T-helper 1 cell treated with Interleukin-12 subunit alpha and Interleukin-12 subunit beta and Interleukin-4 antibody, amounts not matched to agents 30 ng/mL and 1 ng/mL, for 36 hours (primary cell): ENCODE measurements around the gene NR2F1-AS1. TPM values are rescaled to one million over a fixed set of nuclear protein-coding genes. Genes with fewer than 3 reads are reported as not detected.

Source experiments
- intact Hi-C: fragments of 100-400 bp; cut with micrococcal nuclease; formaldehyde crosslinking; loops from one replicate; pipeline ENCODE4 v1.15.1; 2024
- total RNA-seq: library from RNA; stranded (reverse); gene quantifications from 2 replicates; pipeline ENCODE4 v1.2.3, GENCODE V29; 2022

NR2F1-AS1 gene
- total RNA-seq, 1 donor from 2014 or later, result not detected

DNA sequence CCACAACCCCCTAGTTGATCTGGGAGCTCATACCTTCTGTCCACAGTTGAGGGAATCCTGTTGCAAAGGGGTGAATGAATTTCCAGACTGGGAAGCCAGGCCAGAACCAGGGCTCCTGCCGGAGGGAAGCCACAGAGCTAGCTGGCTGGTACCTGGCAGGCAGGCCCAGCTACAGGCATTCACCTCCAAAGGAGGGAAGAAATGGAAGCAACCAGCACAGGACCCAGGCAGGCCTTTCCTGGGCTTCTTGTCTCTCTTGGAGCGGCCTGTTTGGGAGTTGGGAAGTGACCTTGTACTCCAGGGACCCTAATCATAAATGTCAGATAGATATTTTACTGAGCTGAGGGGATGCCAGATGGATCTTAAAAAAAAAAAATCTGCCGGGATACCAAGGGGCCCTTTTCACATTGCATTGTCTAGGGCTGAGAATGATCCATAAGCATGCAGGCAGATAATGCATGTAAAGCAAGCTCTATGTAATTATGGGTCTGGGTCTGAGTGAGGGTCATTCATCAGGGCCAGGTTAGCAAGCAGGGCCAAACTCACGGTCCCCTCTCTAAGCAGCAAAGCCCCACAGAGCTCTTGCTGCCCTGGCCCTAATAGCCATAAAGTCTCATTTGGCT is 10.4 kb upstream of the NR2F1-AS1 start:
- intact Hi-C loops, result no loop called here

DNA sequence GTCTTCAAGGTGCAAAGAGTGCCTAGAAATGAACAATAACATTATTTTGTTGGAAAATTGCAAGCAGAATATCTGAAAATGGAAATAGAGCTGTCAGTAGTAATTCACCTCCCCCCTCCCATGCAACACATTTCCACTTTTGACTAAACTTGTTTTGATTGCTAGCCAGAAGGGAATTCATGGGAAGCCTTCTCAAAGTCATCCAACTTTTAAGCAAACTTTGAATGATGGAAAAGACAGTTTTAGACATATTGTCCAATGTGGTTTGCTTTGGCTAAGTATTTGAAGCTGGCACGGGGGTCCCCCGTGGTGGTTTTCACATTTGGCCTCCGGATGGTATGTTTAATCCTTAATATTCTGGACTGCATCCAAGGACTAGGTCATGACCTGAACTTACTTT is 9.5 kb upstream of the NR2F1-AS1 start:
- intact Hi-C loops, result no loop called here

DNA sequence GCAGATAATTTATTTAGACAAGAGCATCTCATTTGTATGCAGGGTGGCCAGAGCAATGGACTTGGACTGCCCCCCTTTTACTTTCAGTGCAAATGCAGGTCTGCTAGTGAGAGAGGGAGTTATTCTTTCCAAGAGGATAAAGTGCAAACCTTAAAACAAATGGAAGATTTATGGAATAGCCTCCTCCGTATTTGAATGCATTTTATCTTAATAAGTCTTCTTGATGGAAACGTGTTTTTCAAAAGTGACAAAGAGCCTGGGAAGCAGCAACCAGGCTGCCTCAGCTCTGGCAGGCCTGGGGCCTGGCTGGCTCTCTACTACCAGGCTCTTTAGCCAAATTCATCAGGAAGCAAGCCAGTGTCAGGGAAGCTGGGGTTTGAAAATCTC is 8.8 kb upstream of the NR2F1-AS1 start:
- intact Hi-C loops, result loop anchor here (10.0 kb wide), 1 partner anchor 985 kb away; no protein-coding TSS in a partner anchor

DNA sequence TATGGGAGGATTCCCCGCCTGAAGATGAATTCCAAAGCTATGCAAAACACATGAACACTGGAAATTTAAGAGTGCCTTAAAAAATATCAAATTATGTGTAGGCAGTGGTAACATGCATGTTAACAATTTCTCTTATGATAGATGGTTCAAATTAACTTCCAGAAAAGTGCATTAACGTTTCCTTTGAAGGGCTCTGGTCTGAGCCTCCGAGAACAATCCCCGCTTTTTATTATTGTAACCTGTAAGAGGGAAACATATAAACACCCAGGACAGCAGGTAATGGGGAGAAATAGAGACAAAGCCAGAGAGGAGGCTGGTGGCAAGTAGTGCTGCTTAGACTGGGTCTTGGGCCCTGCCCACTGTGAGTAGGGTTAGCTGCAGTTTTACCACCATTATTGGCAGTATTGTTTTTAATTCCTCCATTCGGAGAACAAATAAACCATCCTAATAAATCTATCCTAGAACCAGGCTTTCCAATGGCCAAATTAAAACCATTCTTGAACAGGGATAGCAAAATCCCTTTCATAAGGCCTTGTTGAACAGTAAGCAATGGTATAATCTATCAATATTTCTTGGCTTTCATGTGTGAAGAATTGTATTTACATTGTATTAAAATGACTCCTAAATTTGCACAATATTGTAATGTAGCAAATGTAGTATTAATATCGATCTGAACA is 8.3 kb upstream of the NR2F1-AS1 start:
- intact Hi-C loops, result loop anchor here (10.0 kb wide), 1 partner anchor 986 kb away; no protein-coding TSS in a partner anchor

DNA sequence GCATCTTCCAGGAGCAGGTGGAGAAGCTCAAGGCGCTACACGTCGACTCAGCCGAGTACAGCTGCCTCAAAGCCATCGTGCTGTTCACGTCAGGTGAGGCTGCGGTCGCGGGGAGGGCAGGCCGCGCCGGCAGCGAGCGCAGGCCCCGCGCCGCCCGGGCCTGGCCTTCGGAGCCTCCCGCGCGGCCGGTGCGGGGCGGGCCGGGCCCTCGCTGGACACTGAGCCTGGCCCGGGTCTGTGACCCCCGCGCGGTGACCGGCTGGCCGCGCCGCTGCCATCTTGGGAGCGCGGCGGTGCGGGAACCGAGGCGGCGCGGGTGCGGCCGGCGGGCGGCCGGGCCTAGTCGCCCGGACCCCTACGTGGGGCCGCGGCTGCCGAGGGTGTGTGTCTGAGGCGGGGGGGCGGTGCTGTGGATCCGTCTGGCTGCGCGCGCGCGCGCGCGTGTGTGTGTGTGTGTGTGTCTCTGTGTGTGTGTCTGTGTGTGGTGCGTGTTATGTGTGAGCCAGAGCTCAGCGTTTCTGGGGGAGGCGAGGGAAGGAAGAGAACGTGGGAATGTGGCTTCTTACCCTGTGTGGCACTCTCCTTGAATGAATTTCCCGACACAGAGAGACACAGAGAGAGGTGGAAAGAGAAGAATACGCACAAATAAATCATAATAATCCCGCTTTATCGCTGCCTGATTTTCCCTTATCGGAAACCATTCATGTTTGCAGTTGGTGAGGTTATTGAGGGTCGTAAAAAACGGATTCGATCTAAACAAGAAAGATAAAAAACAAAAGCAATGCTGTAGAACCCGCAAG is 7.5 kb upstream of the NR2F1-AS1 start:
- intact Hi-C loops, result loop anchor here (10.0 kb wide), 1 partner anchor 986 kb away; no protein-coding TSS in a partner anchor

DNA sequence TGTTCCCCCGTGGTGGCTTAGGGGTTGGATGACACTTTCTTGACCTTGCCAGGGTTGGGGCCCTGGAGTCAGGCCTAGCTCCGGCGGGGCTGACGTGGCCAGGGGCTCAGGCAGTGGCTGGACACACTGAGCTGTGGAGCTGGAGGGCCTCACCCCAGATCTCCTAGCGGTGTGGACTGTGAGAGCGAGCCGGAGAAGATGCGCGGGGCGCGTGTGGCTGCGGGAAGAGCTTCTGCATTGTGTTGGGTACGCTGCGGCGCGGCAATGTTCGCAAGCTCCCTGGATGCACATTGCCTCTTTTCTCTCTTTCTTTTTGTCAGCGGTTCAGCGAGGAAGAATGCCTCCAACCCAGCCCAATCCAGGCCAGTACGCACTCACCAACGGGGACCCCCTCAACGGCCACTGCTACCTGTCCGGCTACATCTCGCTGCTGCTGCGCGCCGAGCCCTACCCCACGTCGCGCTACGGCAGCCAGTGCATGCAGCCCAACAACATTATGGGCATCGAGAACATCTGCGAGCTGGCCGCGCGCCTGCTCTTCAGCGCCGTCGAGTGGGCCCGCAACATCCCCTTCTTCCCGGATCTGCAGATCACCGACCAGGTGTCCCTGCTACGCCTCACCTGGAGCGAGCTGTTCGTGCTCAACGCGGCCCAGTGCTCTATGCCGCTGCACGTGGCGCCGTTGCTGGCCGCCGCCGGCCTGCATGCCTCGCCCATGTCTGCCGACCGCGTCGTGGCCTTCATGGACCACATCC is 6.8 kb upstream of the NR2F1-AS1 start:
- intact Hi-C loops, result loop anchor here (2.0 to 10.0 kb wide), 3 partner anchors 15 to 987 kb away; no protein-coding TSS in a partner anchor

DNA sequence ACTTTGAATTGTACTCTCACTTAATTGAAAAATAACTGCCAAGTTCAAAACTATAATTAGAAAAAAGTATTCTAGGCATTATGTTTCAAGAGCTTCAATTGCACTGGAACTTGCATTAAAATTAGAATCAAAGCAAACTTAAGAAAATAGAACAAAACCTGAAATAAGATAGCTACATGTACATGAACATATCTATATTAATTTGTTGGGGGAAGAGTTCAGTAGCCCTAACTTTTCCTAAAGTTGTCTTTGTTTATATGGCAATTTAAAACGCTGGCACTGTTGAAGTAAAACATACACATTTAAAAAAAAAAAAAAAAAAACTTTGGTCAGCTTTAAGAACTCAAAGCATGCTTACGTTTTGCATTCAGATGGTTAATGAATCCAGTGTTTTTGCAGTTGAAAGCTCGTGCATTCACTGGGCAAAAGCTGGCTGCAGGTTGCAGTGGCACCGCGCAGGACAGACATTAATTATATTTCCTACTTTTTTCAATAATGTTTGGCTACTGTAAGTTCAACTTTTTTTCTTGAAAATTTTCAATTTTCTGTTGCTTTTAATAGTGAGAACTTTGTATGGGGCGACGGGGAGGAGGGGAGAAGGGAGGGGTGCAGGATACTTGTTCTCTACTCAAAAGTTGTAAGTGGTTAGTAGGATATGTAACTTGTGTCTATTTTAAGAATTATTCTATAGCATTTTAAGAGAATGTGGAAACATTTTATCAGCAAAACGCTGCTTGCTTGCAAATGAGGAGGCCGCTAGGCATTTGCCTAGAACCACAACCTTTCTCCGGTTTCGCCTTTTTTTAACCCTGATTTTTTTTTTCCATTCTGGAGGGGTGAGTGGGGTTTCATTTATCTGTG is 5.9 kb upstream of the NR2F1-AS1 start:
- intact Hi-C loops, result loop anchor here (1.0 to 10.0 kb wide), 4 partner anchors 8 to 988 kb away; no protein-coding TSS in a partner anchor

DNA sequence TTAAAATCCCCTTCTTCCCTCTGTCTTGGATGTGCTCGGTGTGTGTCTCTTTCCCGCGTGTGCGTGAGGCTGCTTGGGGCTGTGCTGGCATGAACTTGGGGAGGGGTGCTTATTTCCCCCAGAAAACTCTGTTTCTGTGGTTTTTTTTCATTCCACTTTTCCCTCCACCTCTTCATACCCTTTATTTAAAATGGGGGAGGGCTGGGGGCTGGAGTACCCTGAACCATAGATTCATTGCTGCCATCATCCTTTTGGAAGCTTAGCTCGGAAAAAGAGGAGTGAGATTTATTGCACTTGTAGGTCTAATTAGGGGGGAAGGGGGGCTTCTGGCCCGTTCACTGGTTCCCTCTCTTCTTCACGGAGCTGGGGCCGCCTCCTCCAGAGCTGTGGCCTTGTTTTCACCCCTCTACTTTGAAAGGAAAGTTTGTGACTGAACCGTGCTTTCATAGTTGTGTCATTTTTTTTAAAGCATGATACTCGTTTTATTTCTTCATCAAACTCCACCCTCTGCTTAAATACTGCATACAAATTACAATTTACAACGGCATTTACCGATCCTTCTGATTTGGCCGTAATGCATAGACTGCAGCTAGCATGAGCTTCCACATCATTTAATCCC is 4.9 kb upstream of the NR2F1-AS1 start:
- intact Hi-C loops, result loop anchor here (1.0 to 10.0 kb wide), 4 partner anchors 9 to 989 kb away; no protein-coding TSS in a partner anchor

DNA sequence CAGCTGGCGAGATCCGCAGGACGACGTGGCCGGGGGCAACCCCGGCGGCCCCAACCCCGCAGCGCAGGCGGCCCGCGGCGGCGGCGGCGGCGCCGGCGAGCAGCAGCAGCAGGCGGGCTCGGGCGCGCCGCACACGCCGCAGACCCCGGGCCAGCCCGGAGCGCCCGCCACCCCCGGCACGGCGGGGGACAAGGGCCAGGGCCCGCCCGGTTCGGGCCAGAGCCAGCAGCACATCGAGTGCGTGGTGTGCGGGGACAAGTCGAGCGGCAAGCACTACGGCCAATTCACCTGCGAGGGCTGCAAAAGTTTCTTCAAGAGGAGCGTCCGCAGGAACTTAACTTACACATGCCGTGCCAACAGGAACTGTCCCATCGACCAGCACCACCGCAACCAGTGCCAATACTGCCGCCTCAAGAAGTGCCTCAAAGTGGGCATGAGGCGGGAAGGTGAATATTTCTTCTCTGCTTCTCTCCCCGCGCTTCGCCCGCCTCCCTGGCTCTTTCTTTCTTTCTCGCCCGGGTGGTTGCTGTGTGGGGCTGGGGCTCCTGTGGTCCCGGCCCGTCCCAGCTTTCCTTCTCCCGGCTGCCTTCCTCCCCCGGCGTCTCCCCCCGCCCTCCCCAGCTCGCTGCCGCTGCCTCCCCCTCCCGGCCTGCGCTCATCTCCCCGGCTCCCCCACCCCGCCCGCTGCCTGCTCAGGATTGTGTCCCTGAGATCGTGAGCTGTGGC is 4.2 kb upstream of the NR2F1-AS1 start:
- intact Hi-C loops, result loop anchor here (10.0 kb wide), 1 partner anchor 990 kb away; no protein-coding TSS in a partner anchor

DNA sequence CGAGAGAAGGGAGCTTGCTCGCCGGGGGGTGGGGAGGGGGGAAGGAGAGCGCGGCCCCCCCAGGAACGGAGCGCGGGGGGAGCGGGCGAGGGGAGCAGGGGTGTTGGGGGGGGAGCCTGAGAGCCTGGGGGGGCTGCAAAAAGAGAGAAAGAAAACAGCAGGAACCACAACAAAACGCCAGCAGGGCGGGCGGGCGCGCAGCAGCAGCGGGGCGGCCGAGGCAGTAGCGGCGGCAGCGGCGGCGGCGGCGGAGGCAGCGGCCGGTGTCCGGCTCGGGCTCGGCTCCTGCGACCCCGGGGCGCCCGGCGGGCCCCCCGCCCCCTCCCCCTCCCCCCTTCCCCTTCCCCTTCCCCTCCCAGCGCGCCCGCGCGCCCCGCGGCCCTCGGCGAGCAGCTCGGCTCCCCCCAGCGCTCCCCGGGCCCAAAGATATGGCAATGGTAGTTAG is 3.6 kb upstream of the NR2F1-AS1 start:
- intact Hi-C loops, result loop anchor here (5.0 to 10.0 kb wide), 2 partner anchors 990 to 1268 kb away; no protein-coding TSS in a partner anchor

DNA sequence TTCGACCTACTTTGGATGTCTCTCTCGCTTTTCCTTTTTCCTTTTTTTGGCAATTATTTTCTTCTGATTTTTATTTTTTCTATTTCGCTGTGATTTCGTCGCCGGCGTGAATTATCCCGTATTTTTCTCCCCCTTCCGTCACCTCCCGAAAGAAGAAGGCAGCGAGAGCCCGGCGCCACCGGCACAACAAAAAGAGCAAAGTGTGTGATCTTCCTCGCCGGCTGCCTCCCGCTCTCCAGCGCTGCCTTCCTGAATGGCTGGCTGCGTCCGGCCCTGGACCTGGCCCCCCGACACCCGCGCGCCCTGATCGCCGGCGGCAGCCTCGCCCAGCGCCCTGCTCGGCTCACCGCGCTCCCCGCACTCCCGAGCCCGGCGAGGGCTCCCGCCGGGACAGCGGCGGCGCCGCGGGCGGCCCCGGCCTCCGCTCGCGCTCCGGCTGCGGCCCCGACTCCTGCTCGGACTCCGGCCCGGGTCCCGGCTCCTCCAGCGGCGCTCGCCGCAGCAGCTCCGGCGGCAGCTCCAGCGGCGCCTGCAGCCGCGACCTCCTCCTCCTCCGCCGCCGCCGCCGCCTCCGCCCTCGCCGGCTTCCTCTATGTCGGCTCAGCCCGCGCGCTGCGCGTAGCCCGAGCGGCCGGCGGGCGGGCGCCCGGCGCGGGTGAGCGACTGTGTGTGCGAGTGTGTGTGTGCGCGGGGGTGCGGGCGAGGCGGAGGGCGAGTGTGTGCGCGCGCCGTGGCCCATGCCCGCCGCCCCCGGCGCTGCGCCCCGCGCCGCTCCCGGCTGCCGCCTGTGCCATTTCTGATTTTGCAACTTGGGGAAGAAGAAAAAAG is 3.0 kb upstream of the NR2F1-AS1 start:
- intact Hi-C loops, result loop anchor here (5.0 to 10.0 kb wide), 2 partner anchors 991 to 1268 kb away; no protein-coding TSS in a partner anchor

DNA sequence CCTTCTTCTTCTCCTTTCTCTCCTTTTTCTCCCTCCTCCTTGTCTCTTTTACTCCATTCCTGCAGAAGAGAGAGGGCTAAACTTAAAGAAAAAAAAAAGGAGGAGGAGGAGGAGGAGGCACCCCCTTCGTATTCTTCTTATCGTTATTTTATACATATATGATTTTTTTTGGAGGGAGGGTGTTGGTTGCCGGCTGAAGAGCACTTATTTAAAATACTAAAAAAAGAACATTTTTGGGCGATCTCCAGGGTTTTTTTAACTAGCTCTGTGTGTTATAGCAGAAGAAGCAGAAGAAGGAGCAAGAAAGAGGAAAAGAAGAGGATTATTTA is 2.4 kb upstream of the NR2F1-AS1 start:
- intact Hi-C loops, result loop anchor here (5.0 to 10.0 kb wide), 2 partner anchors 991 to 1269 kb away; no protein-coding TSS in a partner anchor

DNA sequence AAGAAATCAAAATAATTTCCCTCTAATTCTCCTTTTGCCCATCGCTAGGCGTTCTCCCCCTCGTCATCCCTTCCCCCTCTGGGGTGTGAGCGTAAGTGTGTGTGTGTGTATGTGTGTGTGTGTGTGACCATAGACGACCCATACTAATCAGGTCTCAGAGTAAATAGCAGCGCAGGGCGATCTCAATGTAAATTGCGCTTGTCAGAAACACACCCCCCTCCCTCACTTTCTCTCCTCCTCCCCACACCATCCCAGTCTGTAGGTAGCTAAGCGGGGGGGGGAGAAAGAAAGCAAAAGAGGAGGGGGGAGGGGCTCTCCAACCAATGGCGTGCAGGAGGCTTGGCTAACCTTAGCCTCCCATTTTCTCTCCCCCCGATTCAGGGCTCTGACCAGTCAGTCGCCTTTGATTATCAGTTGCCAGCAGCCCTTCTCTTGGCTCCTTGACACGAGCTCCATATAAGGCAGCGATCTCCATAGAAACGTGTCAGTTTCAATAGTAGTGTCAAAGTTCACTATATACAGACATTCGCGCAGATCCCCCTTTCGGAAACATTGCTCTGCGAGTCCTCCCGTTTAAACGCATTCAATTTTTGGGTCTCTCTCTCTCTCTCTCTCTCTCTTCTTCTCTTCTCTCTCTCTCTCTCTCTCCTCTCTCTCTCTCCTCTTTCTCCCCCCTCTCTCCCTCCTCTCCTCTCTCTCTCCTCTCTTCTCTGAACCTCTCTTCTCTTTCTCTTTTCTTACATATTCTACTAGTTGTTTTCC is 1.8 kb upstream of the NR2F1-AS1 start, which contains the start of gene NR2F1:
NR2F1 (plus strand) TSS at position 546 of the 762 bp plus-strand sequence. CDS start 1,802 bp downstream, outside the sequence.
- intact Hi-C loops, result loop anchor here (5.0 to 10.0 kb wide), 2 partner anchors 992 to 1269 kb away; no protein-coding TSS in a partner anchor

DNA sequence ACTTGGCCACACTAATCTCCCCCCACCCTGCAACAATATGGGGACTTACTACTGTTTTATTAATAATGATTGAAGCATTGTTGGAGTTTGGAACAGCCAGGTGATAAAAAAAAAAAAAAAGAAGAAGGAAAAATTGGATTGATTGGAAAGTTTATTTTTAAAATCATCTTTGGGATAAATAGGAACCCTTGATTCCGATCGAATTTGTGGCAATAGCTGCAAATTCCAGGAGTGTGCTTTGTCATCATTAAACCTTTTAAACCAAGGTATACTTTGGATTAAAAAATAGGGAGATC is 1.1 kb upstream of the NR2F1-AS1 start:
- intact Hi-C loops, result loop anchor here (5.0 to 10.0 kb wide), 2 partner anchors 993 to 1270 kb away; no protein-coding TSS in a partner anchor

DNA sequence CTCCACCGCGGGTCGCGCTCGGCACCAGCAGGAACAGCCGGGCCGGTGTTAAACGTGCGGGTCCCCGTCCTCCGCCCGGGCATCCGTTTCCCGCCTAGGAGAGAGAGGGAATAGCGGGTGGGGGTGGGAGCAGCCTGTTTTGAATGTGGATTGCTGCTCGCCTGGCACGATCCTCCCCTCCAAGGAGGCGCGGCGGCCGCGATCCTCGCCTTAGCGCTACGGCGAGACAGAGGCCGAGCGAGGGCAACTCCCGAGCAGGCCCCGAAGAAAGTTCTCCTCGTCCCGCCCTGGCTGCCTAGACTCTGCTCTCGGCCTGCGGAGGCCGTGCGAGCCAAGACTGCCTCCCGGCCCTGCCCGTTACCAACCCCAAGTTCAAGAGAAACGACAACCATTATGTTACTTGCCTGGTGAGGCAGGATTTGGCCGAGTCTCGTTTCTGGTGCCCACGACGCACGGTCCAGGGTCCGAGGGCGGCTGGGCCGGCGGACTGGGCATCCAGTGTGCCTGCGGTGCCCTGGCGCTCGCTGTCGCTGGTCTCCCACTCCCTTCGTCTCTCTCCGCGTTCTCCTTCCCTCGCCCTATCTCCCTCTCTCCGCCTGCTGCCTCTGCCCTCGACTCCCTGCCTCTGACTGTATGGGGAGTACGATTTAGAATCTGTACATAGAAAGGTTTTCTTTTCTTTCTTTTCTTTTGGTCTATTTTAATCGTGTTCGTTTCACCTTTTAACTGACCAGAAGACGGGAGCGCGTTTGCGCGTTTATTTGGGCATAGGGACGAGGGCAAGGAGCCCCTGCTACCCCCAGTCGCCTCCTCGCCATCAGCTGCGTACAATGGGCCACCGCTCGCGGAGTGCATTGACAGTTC is 724 bp downstream of the NR2F1-AS1 start:
- intact Hi-C loops, result loop anchor here (2.0 to 10.0 kb wide), 3 partner anchors 29 to 1272 kb away; no protein-coding TSS in a partner anchor

DNA sequence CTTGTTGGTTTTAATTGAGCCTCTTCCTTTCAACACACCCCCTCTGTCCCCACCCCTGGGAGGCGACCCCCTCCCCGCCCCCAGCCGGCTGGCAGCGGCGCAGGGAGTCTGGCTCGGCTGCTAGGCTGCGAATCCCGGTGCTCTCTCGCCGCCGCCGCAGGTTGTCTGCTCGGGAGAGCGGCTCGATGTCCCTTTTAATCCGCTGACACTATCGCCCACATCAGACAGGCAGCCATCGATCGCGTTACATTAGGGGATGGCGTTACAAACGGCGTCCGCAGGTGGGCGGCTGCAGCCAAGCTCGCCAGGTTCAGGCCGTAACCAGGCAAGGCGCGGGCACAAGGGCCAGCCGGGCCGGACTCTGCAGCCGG is 1.3 kb downstream of the NR2F1-AS1 start:
- intact Hi-C loops, result loop anchor here (2.0 to 10.0 kb wide), 3 partner anchors 29 to 1273 kb away; no protein-coding TSS in a partner anchor
